Testis (tissue), 3 donors: ENCODE data around the gene NECAB3. TPM values are rescaled to one million over a fixed set of nuclear protein-coding genes. Genes with fewer than 3 reads are reported as not detected.

ENCODE experiments used
- DNase-seq: peaks from one replicate; pipeline ENCODE4 v3.0.0-alpha.2; 2019
- H3K27ac ChIP-seq, 2 donors: fragments of 200-600 bp; sonication (generic); one replicate each; pipeline ENCODE4 v1.5.1; 2019
- H3K27me3 ChIP-seq: fragments of 200-600 bp; sonication (generic); one replicate; pipeline ENCODE4 v1.5.1; 2019
- H3K36me3 ChIP-seq: fragments of 200-600 bp; sonication (generic); one replicate; pipeline ENCODE4 v1.5.1; 2017; ENCODE audit warnings: low read depth; ENCODE audit errors: missing control alignments
- H3K4me1 ChIP-seq: fragments of 200-600 bp; sonication (generic); one replicate; pipeline ENCODE4 v1.5.1; 2019
- H3K4me3 ChIP-seq, 2 donors: fragments of 200-600 bp; sonication (generic); one replicate each; pipeline ENCODE4 v1.5.1; 2017 to 2019
- H3K9me3 ChIP-seq: fragments of 200-600 bp; sonication (generic); one replicate; pipeline ENCODE4 v1.5.1; 2017
- CTCF ChIP-seq, 3 experiments: fragments of 450-650 bp in 2 of 3; fragments of 200-600 bp in 1 of 3; sonication (generic) in 1 of 3; IDR thresholded peaks; one replicate each; pipeline ENCODE4 v1.5.1; 2016 to 2019; ENCODE audit warnings: antibody characterized with exemption in 3 of 3, mild to moderate bottlenecking in 2 of 3, moderate library complexity in 1 of 3
- POLR2A ChIP-seq: fragments of 450-650 bp; IDR thresholded peaks from one replicate; pipeline ENCODE4 v1.6.1; 2017; ENCODE audit warnings: antibody characterized with exemption, mild to moderate bottlenecking, moderate library complexity
- WGBS, 2 donors: methylation state at CpG; one replicate each; pipeline ENCODE4 v1.1.5; 2018; 5-methylcytosine and 5-hydroxymethylcytosine counted together
- intact Hi-C: fragments of 100-400 bp; cut with DNase I; formaldehyde crosslinking; loops from one replicate; pipeline ENCODE4 v1.15.1; 2023; ENCODE audit warnings: low total_unique reads
- polyA plus RNA-seq: library from polyadenylated mRNA; stranded (reverse); fragments of 350-450 nt; fragmentation: Illumina TruSeq; extraction: RNeasy Lipid Tissue Mini Kit (QIAGEN cat#74804); gene quantifications from one replicate; pipeline ENCODE4 v1.2.3, GENCODE V29; 2014; ENCODE audit warnings: low read depth, low replicate concordance; ENCODE audit not compliant: insufficient read depth
- total RNA-seq, 2 donors: library from RNA; depleted of rRNA; stranded (reverse); fragments of >200 nt; gene quantifications; one replicate each; pipeline ENCODE4 v1.2.3, GENCODE V29; 2016

The NECAB3 gene
- total and polyA plus RNA-seq, 3 donors from 2014 or later = 59.7 to 118 (median 106) TPM

DNA sequence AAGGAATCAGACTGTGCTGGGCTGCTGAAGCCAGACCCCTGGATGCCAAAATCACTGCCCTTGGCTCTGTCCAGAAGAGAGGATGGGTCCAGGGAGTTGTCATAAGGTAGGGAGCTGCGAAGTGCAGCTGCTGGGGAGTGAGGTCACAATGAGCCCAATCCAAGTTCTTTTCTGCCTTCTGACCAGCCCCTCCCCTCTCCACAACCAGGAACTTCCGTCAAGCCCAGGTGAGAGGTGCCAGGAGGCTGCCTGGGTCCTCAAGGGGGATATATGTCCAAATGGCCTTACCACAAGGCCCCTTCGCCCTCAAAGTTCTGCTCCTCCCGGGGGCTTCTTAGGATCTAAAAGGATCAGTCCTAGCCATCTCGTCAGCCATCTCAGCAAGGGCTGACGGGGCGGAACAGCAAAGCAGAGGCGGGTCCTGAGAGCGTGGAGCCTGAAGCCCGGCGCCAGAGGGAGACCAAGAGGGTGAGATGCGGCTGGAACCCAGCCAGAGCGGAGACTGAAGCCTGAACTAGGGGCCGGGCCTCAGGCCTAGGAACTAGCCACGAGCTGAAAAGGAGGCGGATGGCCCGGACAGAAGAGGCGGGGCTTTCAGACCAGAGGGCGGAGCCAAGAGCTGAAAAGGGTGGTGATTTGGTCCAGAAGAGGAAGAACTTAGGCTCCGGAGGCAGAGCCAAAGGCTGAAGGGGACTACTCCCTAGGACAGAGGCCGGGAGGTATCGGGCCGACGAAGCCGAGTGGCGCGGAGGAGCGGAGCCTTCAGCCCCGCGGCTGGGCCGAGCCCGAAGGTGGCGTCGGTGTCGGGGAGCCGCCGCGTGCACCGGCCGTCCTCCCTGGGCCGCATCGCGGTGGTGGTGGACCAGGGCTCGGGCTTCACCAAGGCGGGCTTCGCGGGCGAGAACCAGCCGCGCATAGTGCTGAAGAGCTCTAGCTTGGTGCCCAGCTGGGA lies 7.7 kb downstream of the NECAB3 start, which contains the start of gene ACTL10:
ACTL10 (plus strand) TSS at position 651 of the 952 bp plus-strand sequence. CDS start 555 bp downstream, outside the sequence.
- WGBS, 2 donors = 14 to 25% methylated on average over 29 to 50 of the region's 50 CpGs
- no peaks in the 10 kb centered on the region for H3K36me3 ChIP-seq
- H3K9me3 ChIP-seq = no peaks in the 10 kb centered on the region
- intact Hi-C loops = loop anchor here (5.0 kb wide), 1 partner anchor 66 kb away; the partner anchor contains the start of gene ZNF341
- H3K27me3 ChIP-seq = no peaks in the 10 kb centered on the region
- H3K4me1 ChIP-seq = peaks cover 19% of the 10 kb centered on the region
- TF ChIP-seq POLR2A (peak; percentile 64), CTCF (IDR thresholded peaks at IDR 0.05) (no peak)
- H3K27ac ChIP-seq = peak within 1 kb of the TSS; percentile 60 to 79
- H3K4me3 ChIP-seq = peak within 1 kb of the TSS; percentile 52 to 67
- DNase-seq = peak; percentile 95

DNA sequence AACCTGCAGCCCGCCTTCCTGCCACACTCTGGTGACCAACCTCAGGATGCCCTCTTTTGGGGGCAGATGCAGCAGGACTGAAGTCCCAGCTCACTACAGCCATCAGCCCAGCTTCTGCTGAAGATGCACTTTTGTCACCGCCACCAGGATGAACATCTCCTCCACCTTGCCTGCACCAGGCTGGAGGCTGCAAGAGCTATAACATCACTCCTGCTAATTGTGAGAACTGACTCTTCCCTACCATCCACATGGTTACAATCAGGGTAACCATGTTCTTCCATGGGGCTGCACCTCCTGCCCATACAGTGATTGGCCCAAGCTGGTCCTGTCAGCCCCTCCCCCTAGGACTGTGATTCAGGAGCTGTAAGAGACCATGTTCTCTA lies 9.5 kb downstream of the NECAB3 start:
- no peak for DNase-seq
- Histone ChIP-seq H3K4me1 (peaks cover 19% of the 10 kb centered on the region), H3K27ac (no peak overlapping the region)

DNA sequence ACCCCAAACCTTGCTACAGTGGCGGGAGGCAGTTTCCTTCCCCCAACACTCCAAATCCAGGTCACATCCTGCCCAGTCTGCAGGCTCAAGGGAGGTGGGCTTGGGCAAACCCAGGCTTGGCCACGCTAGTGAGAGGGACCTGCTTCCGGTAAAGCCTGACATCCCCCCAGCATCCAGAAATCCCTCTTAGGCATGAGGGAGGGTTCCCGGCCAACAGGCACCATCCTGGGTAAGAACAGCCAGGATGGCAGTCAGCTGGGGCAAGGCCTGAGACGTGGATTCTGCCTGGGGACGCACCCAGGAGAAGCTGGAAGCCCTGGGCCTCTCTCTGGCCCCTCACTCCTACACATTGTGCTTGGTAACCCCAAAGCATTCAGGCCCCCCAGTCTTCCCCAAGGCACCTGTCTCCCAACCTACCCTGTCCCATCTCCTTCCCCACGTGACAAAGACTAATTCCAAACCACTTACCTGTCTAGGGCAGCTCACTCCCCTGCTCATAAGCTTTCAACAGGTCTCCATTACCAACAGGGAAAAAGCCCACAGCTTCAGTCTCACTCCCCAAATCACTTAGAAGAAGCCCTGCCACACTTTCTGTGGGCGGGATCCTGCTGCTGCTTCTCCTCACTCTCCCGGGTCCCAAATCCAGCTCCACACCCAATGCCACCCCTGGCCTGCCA lies 10.0 kb downstream of the NECAB3 start:
- no peak for DNase-seq

More for the DNA sequence above, 9.5 kb downstream of the NECAB3 start:
- WGBS, 2 donors = 87 to 94% methylated on average over 2 of the region's 2 CpGs
- TF ChIP-seq POLR2A (no peak), CTCF (IDR thresholded peaks at IDR 0.05) (no peak)
- H3K9me3 ChIP-seq = no peaks in the 10 kb centered on the region
- no peak overlapping the region for H3K4me3 ChIP-seq
- H3K27me3 ChIP-seq = no peaks in the 10 kb centered on the region
- intact Hi-C loops = loop anchor here (5.0 kb wide), 1 partner anchor 68 kb away; the partner anchor contains the start of gene ZNF341
- no peaks in the 10 kb centered on the region for H3K36me3 ChIP-seq

More for the DNA sequence above, 10.0 kb downstream of the NECAB3 start:
- Histone ChIP-seq H3K27ac (peak overlapping the region; percentile 72 to 75), H3K4me3 (peak overlapping the region; percentile 57 to 75), H3K27me3 (no peaks in the 10 kb centered on the region), H3K36me3 (no peaks in the 10 kb centered on the region), H3K9me3 (no peaks in the 10 kb centered on the region), H3K4me1 (peaks cover 19% of the 10 kb centered on the region)
- intact Hi-C loops = no loop called here
- WGBS, 2 donors = 36 to 74% methylated on average over 4 to 9 of the region's 9 CpGs
- TF ChIP-seq CTCF (IDR thresholded peaks at IDR 0.05) = no peak
- TF ChIP-seq POLR2A = no peak
